Tibial nerve (tissue), 4 donors: ENCODE results near the gene CPLANE2. TPM values are rescaled to one million over a fixed set of nuclear protein-coding genes. Genes with fewer than 3 reads are reported as not detected.

Experiments used
- DNase-seq, 2 donors: peaks; one replicate each; pipeline ENCODE4 v3.0.0-alpha.2; 2019; ENCODE audit warnings: low spot score in 2 of 2
- H3K27ac ChIP-seq, 4 donors: fragments of 200-600 bp; sonication (generic) in 3 of 4; one replicate each; pipeline ENCODE4 v1.5.1; 2017 to 2019; ENCODE audit warnings: mild to moderate bottlenecking in 1 of 4
- H3K27me3 ChIP-seq, 2 donors: fragments of 200-600 bp; sonication (generic) in 1 of 2; one replicate each; pipeline versions ENCODE4 v1.5.1 to v1.6.0; 2017 to 2019
- H3K36me3 ChIP-seq, 3 donors: fragments of 200-600 bp; sonication (generic); one replicate each; pipeline ENCODE4 v1.5.1; 2018 to 2019
- H3K4me1 ChIP-seq, 4 donors: fragments of 200-600 bp; sonication (generic) in 3 of 4; one replicate each; pipeline ENCODE4 v1.5.1; 2017 to 2019
- H3K4me3 ChIP-seq, 4 donors: fragments of 200-600 bp; sonication (generic) in 3 of 4; one replicate each; pipeline ENCODE4 v1.5.1; 2017 to 2019; ENCODE audit warnings: mild to moderate bottlenecking in 1 of 4, moderate library complexity in 1 of 4
- H3K9me3 ChIP-seq, 4 donors: fragments of 200-600 bp; sonication (generic) in 3 of 4; one replicate each; pipeline ENCODE4 v1.5.1; 2017 to 2019
- CTCF ChIP-seq, 5 experiments: fragments of 200-600 bp in 3 of 5; fragments of 450-650 bp in 2 of 5; sonication (generic) in 3 of 5; IDR thresholded peaks; one replicate each; pipeline ENCODE4 v1.5.1; 2016 to 2019; ENCODE audit warnings: antibody characterized with exemption in 5 of 5, mild to moderate bottlenecking in 3 of 5, moderate library complexity in 2 of 5
- EP300 ChIP-seq, 2 donors: sonication (generic); formaldehyde crosslinking; IDR thresholded peaks; one replicate each; pipeline ENCODE4 v1.6.1; 2017; ENCODE audit warnings: antibody characterized with exemption in 2 of 2, mild to moderate bottlenecking in 1 of 2
- POLR2A ChIP-seq, 2 donors: fragments of 450-650 bp; IDR thresholded peaks; one replicate each; pipeline ENCODE4 v1.6.1; 2017; ENCODE audit warnings: antibody characterized with exemption in 2 of 2, mild to moderate bottlenecking in 2 of 2, moderate library complexity in 2 of 2
- WGBS, 2 donors: methylation state at CpG; one replicate each; pipeline ENCODE4 v1.1.5; 2018; 5-methylcytosine and 5-hydroxymethylcytosine counted together
- small RNA-seq: library from RNA; depleted of rRNA; stranded (forward); fragments of <200 nt; gene quantifications from one replicate; pipeline ENCODE3, GENCODE V24; 2016
- total RNA-seq, 4 donors: library from RNA; depleted of rRNA; stranded (reverse); fragments of >200 nt; gene quantifications; one replicate each; pipeline ENCODE4 v1.1.0, GENCODE V29; 2016

The CPLANE2 gene
- total RNA-seq, 4 donors from 2014 or later: 3.6 to 14.4 (median 9.6) TPM

GRCh38 chr1:16183179-16183578, 53.8 kb downstream of the CPLANE2 start:
- Histone ChIP-seq H3K4me1 (peaks cover 3 to 59% (median 31%) of the 10 kb centered on the region in 4 donors), H3K36me3 (no peaks in the 10 kb centered on the region), H3K9me3 (no peaks in the 10 kb centered on the region), H3K27ac (peak overlapping the region in 3 of 4 donors; percentile 14 to 97 (median 96)), H3K4me3 (no peak overlapping the region), H3K27me3 (no peaks in the 10 kb centered on the region)
- 74 to 79% methylated on average over 13 of the region's 13 CpGs for WGBS, 2 donors
- TF ChIP-seq POLR2A (IDR thresholded peaks at IDR 0.05) (no peak), EP300 (IDR thresholded peaks at IDR 0.05) (peak in 1 of 2 donors; percentile 73), CTCF (IDR thresholded peaks at IDR 0.05) (no peak)
- DNase-seq: peak in 1 of 2 donors; percentile 71

- peaks cover 3 to 58% (median 31%) of the 10 kb centered on the region in 4 donors for H3K4me1 ChIP-seq
- peak; percentile 84 for DNase-seq
- peak overlapping the region; percentile 85 to 97 (median 94) for H3K27ac ChIP-seq
- H3K27me3 ChIP-seq: no peaks in the 10 kb centered on the region
- WGBS, 2 donors: 28 to 40% methylated on average over 16 of the region's 18 CpGs
- H3K9me3 ChIP-seq: no peaks in the 10 kb centered on the region
- H3K4me3 ChIP-seq: no peak overlapping the region
- TF ChIP-seq POLR2A (IDR thresholded peaks at IDR 0.05) (peak in 1 of 2 donors; percentile 35), EP300 (IDR thresholded peaks at IDR 0.05) (peak; percentile 76 to 88), CTCF (IDR thresholded peaks at IDR 0.05) (no peak)
- H3K36me3 ChIP-seq: no peaks in the 10 kb centered on the region
These were observed 54.9 kb downstream of the CPLANE2 start for GRCh38 chr1:16181887-16182719.

Small RNA genes within 50 kb of the gene (small RNA-seq; reads per million reads assigned to genes)
- not detected for gene MT1XP1

Other genes starting within 250 kb of the CPLANE2 start
- gene SRARP, start 232.9 kb downstream of the CPLANE2 start, total RNA-seq: under 1 TPM in 2 of 4 donors, not detected in 2; 0.39 to 0.90 TPM
- gene HSPB7, start 219.1 kb downstream of the CPLANE2 start, total RNA-seq: 10 to 100 TPM; 10.4 to 42.6 (median 27.6) TPM
- not detected for gene CLCNKA, start 215.1 kb downstream of the CPLANE2 start, total RNA-seq
- 1 to 10 TPM in 1 of 4 donors, under 1 TPM in 2, not detected in 1; 0.39 to 3.1 (median 0.44) TPM for gene CLCNKB, start 193.4 kb downstream of the CPLANE2 start, total RNA-seq
- not detected for gene FAM131C, start 163.5 kb downstream of the CPLANE2 start, total RNA-seq
- gene EPHA2, start 81.1 kb downstream of the CPLANE2 start, total RNA-seq: 10 to 100 TPM; 30.0 to 66.9 (median 35.9) TPM
- gene ARHGEF19, start 24.5 kb downstream of the CPLANE2 start, total RNA-seq: 10 to 100 TPM in 2 of 4 donors, 1 to 10 TPM in 2; 7.8 to 19.3 (median 11.1) TPM
- gene FBXO42, start 115.3 kb upstream of the CPLANE2 start, total RNA-seq: 10 to 100 TPM; 39.8 to 69.4 (median 54.4) TPM
- 10 to 100 TPM; 51.1 to 69.0 (median 59.6) TPM for gene SZRD1, start 130.1 kb upstream of the CPLANE2 start, total RNA-seq
- not detected for gene SPATA21, start 200.2 kb upstream of the CPLANE2 start, total RNA-seq
- 10 to 100 TPM; 49.4 to 57.9 (median 54.1) TPM for gene NECAP2, start 203.5 kb upstream of the CPLANE2 start, total RNA-seq